Measurements from ENCODE around the gene TMEM192.
"Not testable (repeated sequence)": the region's sequence is repeated elsewhere in the genome, so short reads cannot be mapped to it uniquely, and the experiment has no call there.

TMEM192 gene

GRCh38 chr4:165031436-165032211 is 81.0 kb downstream of the TMEM192 start, which contains the start of gene TRIM60:
Gene TRIM60 (plus strand): TSS chr4:165031999. CDS start chr4:165040073, 8,074 bp downstream.
- TF ChIP-seq, protein P1, sequence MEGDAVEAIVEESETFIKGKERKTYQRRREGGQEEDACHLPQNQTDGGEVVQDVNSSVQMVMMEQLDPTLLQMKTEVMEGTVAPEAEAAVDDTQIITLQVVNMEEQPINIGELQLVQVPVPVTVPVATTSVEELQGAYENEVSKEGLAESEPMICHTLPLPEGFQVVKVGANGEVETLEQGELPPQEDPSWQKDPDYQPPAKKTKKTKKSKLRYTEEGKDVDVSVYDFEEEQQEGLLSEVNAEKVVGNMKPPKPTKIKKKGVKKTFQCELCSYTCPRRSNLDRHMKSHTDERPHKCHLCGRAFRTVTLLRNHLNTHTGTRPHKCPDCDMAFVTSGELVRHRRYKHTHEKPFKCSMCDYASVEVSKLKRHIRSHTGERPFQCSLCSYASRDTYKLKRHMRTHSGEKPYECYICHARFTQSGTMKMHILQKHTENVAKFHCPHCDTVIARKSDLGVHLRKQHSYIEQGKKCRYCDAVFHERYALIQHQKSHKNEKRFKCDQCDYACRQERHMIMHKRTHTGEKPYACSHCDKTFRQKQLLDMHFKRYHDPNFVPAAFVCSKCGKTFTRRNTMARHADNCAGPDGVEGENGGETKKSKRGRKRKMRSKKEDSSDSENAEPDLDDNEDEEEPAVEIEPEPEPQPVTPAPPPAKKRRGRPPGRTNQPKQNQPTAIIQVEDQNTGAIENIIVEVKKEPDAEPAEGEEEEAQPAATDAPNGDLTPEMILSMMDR (IDR thresholded peaks at IDR 0.05; ENCODE audit: low read depth, low read length), result no peak

GRCh38 chr4:165027762-165028402 is 84.8 kb downstream of the TMEM192 start:
- no peak for DNase-seq (ENCODE audit: extremely low read depth, low read depth)
- TF ChIP-seq, protein P1 (IDR thresholded peaks at IDR 0.05; ENCODE audit: low read depth, low read length), result no peak

More at GRCh38 chr4:165031436-165032211, 81.0 kb downstream of the TMEM192 start, which contains the start of gene TRIM60:
- DNase-seq (ENCODE audit: extremely low read depth, low read depth), result no peak

DNA sequence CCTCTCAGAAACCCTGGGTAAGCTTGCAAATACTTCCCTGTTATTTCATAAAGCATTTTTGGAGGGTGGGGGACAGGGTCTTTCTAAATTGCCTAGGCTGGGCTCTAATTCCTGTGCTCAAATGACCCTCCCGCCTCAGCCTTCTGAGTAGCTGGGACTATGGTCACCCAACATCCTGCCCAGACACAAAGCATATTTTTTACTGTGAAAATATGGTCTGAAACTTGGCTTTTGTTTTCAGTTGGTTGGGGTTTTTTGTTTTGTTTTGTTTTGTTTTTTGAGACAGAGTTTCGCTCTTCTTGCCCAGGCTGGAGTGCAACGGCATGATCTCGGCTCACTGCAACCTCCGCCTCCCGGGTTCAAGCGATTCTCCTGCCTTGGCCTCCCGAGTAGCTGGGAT is 86.9 kb downstream of the TMEM192 start:
- DNase-seq (ENCODE audit: extremely low read depth, low read depth), result not testable (repeated sequence)
